Activated T-helper 1 cell treated with Interleukin-2 at 50 U/mL for 16 hours (primary cell): ENCODE measurements around the gene ZNF366.
"Not testable (repeated sequence)": the region's sequence is repeated elsewhere in the genome, so short reads cannot be mapped to it uniquely, and the experiment has no call there.

Experiments used
- DNase-seq: peaks from one replicate; pipeline ENCODE4 v3.0.0-alpha.2; 2020; ENCODE audit warnings: low read depth

The ZNF366 gene

DNA sequence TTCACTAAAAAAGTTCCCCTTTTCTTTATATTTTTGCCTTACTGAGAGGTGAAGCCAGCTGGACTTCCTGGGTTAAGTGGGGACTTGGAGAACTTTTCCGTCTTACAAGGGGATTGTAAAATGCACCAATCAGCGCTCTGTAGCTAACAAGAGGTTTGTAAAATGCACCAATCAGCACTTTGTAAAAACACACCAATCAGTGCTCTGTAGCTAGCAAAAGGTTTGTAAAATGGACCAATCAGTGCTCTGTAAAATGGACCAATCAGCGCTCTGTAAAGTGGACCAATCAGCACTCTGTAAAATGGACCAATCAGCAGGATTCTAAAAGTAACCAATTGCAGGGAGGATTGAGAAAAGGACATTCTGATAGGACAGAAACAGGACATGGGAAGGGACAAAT lies 102.4 kb downstream of the ZNF366 start:
- not testable (repeated sequence) for DNase-seq

GRCh38 chr5:72402959-72403628 lies 104.1 kb downstream of the ZNF366 start:
- no peak for DNase-seq

- DNase-seq = no peak
Measured at GRCh38 chr5:72402381-72402890, 104.8 kb downstream of the ZNF366 start.

DNA sequence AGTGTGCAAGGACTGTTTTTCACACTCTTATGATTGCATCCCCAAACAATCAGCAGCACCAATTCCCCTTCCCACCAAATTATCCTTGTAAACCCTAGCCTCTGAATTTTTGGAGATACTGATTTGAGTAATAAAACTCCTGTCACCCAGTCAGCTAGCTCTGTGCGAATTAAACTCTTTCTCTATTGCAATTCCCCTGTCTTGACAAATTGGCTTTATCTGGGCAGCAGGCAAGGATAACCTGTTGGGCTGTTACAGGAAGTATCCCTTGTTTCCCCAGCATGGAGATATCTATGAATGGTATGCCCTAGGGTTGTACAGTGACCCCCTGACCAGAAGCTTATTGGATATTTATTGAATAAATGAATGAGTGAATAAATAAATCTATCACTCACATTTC lies 106.3 kb downstream of the ZNF366 start:
- no peak for DNase-seq

DNA sequence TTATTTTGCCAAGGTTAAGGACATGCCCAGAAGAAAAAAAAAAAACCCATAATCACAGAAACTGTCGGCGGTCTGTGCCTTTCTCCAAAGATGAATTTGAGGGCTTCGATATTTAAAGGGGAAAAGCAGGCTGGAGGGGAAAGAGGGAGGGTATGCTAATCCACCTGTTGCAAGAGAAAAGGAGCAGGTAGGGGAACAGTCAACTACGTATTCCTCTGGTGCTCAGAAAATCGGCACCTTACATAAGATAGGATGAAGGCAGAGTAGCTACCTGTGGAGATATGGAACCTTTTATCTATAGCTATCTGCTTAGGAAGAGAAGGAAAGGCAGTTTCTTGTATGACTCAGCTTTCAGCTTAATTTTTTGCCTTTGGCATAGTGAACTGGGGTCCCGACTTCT lies 109.4 kb downstream of the ZNF366 start:
- DNase-seq = no peak

DNA sequence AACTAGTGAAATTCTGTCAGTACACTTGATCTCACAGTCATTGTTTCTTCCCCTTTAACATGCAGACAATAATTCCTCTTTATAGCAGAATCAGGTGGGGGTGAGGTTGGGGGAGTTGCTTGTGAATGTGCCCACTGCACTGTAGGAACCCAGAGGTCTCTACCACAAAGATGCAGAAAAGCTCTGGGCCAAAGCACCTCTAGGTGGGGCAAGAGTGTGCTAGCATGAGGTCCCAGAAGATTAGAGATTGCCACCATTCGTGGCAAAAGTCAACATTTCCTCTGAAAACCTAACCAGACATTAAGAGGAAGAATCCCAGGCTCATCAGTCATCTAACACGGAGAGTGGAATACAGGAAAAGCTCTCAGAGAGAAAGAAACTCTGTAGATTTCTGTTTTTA lies 112.5 kb downstream of the ZNF366 start:
- no peak for DNase-seq

DNA sequence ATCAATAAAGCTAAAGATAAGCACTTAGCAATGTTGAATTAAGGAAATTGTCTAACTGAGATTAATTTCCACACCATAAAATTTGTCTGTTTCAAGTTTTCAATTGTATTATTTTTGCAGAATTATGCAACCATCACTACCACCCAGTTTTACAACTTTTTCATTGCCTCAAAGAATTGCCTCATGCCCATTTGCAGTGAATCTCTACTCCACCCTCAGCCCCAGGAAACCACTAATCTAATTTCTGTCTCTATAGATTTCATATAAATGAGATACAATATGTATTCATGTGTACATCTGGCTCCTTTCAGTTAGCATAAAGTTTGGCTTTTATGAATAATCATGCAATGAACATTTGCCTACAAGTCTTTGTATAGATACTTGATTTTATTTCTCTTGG lies 114.2 kb downstream of the ZNF366 start:
- no peak for DNase-seq
